Measurements from ENCODE around the gene CARD8.
"Not testable (repeated sequence)": the region's sequence is repeated elsewhere in the genome, so short reads cannot be mapped to it uniquely, and the experiment has no call there.

The CARD8 gene

GRCh38 chr19:48260359-48260714 lies 4.6 kb upstream of the CARD8 start:
- not testable (repeated sequence) for DNase-seq

GRCh38 chr19:48258992-48259391 lies 3.3 kb upstream of the CARD8 start:
- DNase-seq = peak; percentile 49

GRCh38 chr19:48258350-48258749 lies 2.6 kb upstream of the CARD8 start:
- peak; percentile 77 for DNase-seq

GRCh38 chr19:48254529-48254970 lies 1.2 kb downstream of the CARD8 start:
- DNase-seq = no peak

GRCh38 chr19:48253999-48254398 lies 1.7 kb downstream of the CARD8 start:
- DNase-seq = no peak

- no peak for DNase-seq
Measured at GRCh38 chr19:48252609-48253008, 3.1 kb downstream of the CARD8 start.

GRCh38 chr19:48250290-48251025 lies 5.3 kb downstream of the CARD8 start:
- DNase-seq = no peak

- DNase-seq = peak; percentile 92
Measured at GRCh38 chr19:48249502-48250014, 6.2 kb downstream of the CARD8 start.

GRCh38 chr19:48248081-48248833 lies 7.5 kb downstream of the CARD8 start:
- no peak for DNase-seq

GRCh38 chr19:48247212-48247611 lies 8.5 kb downstream of the CARD8 start:
- DNase-seq = no peak

GRCh38 chr19:48246101-48246500 lies 9.6 kb downstream of the CARD8 start:
- no peak for DNase-seq

GRCh38 chr19:48244281-48244680 lies 11.4 kb downstream of the CARD8 start:
- DNase-seq = peak; percentile 27

- not testable (repeated sequence) for DNase-seq
Measured at GRCh38 chr19:48241771-48242170, 13.9 kb downstream of the CARD8 start.

- no peak for DNase-seq
Measured at GRCh38 chr19:48239582-48240141, 16.1 kb downstream of the CARD8 start.

GRCh38 chr19:48239120-48239519 lies 16.6 kb downstream of the CARD8 start:
- DNase-seq = no peak

- DNase-seq = no peak
Measured at GRCh38 chr19:48237057-48237456, 18.7 kb downstream of the CARD8 start.

- no peak for DNase-seq
Measured at GRCh38 chr19:48230555-48231129, 25.1 kb downstream of the CARD8 start.

- no peak for DNase-seq
Measured at GRCh38 chr19:48221628-48222027, 34.1 kb downstream of the CARD8 start.

- DNase-seq = not testable (repeated sequence)
Measured at GRCh38 chr19:48220784-48221183, 34.9 kb downstream of the CARD8 start.

- DNase-seq = no peak
Measured at GRCh38 chr19:48218997-48219396, 36.7 kb downstream of the CARD8 start.

- no peak for DNase-seq
Measured at GRCh38 chr19:48216933-48217332, 38.8 kb downstream of the CARD8 start.

- no peak for DNase-seq
Measured at GRCh38 chr19:48213959-48214358, 41.8 kb downstream of the CARD8 start.

- DNase-seq = no peak
Measured at GRCh38 chr19:48210005-48210404, 45.7 kb downstream of the CARD8 start.

Data from OCI-M1 (cell line).